ENCODE measurements around the gene ANKRD12.
"Not testable (repeated sequence)": the region's sequence is repeated elsewhere in the genome, so short reads cannot be mapped to it uniquely, and the experiment has no call there.

Gene ANKRD12

DNA sequence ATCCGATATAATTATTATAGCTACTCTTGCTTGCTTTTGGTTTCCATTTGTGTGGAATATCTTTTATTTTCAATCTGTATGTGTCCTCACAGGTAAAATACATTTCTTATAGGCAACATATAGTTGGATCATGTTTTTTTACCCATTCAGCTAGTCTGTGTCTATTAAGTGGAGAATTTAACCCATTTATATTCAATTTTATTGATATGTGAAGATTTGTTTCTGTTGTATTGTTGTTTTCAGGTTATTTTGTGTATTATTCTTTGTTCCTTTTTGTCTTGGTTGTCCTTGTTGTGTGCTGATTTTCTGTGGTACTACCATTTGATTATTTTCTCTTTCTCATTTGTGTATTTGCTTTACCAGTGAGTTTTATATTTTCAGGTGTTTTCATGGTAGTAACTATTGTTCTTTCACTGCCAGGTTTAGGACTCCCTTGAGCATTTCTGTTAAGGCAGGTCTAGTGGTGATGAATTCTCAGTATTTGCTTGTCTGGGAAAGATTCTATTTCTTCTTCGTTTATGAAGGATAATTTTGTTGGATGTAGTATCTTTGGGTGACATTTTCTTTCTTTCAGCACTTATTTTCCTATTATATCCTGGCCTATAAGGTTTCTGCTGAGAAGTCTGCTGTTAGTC lies 95.4 kb downstream of the ANKRD12 start:
- no peak for DNase-seq (ENCODE audit: low read depth in 1 of 2, low spot score in 1 of 2)

DNA sequence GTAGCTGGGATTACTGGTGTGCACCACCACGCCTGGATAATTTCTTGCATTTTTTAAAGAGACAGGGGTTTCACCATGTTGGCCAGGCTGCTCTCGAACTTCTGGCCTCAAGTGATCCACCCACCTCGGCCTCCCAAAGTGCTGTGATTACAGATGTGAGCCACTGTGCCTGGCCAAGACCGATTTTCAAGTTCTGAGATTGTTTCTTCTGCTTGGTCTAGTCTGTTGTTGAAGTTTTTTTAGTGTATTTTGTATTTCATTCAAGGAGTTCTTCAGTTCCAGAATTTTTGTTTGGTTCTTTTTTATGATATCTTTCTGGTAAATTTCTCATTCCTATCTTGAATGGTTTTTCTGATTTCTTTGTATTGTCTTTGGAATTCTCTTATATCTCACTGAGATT lies 96.4 kb downstream of the ANKRD12 start:
- DNase-seq (ENCODE audit: low read depth in 1 of 2, low spot score in 1 of 2) = no peak

DNA sequence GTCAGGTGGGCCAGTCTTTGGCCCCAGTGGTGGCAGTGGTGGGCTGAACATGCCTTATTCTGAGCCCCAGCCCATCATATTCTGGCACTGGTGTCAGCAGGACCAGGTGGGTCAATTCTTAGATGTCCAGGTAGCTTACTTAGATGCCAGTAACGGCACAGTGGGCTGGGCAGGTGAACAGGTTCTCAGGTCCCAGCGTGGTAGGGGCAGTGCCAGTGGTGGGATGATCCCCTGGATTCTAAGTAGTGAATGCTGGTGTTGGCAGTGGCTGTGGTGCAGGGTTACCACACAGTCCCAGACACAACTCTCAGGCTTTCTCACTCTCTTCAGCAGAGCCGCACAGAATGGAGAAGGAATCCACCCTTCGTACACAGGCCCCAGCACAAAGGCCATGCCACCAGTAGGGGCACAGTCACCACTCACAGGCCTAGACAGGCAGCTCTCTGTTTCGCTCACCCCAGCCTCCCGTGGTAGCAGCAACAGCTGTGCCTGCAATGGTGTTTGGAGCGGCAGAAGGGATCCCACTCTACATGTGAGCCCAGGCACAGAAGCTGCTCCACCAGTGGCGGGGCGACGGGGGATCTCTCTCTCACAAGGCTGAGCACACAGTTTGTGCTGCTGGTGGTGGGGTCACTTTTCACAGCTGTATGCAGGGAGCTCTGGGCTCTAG lies 97.3 kb downstream of the ANKRD12 start:
- DNase-seq (ENCODE audit: low read depth in 1 of 2, low spot score in 1 of 2) = no peak

DNA sequence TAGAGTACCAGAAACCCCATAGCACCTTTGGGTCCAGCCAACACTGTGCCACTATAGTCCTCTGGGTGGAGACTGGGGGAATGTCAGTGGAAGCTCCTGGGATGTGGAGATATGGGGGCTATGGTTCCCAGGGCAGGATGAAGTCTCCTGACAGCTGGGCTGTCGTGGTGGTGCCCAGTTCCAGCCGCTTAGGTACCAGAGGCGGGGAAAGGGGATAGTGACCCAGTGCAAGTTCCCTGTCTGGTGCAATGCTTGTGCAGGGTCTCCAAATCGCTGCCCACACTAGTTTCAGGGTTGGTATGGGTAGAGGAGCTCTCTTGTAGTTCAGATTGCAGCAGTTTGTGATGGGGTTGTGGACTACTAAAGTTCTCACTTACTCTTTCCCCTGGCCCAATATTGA lies 97.9 kb downstream of the ANKRD12 start:
- DNase-seq (ENCODE audit: low read depth in 1 of 2, low spot score in 1 of 2) = no peak

DNA sequence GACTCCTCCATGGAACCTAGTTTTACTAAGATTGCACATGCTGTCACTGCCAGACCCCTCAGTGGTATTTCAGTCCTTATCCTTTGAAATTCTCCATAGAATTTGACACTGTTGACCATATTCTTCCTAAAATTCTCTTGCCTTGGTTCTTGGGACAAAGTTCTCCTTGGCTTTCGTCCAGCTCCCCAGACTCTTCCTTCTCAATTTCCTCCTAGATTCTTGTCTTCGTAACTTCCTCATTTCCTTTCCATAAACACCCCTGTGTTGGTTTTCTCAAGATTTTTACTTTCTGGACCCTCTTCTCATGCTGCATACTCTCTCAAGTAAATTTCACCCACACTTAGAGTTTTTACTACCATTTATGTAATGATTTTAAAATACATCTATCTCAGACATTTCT lies 101.4 kb downstream of the ANKRD12 start:
- no peak for DNase-seq (ENCODE audit: low read depth in 1 of 2, low spot score in 1 of 2)

DNA sequence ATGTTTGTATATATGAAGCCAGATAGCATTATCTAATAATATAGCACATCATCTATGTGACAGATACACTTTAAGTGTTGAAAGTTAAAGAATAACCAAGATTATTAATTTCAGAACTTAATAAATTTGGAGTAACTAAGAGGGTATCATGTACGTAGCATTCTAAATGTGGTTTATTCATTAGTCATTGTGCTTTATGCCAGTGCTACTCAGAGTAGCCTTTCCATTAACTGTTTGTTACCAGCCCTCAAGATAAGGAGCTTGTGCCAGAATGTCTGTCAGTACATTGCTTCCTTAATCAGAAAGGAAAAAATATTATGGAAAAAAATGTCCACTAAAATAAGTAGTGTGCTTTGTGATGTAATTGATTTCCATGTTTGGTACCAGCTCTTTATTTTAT lies 103.1 kb downstream of the ANKRD12 start:
- DNase-seq (ENCODE audit: low read depth in 1 of 2, low spot score in 1 of 2) = no peak

DNA sequence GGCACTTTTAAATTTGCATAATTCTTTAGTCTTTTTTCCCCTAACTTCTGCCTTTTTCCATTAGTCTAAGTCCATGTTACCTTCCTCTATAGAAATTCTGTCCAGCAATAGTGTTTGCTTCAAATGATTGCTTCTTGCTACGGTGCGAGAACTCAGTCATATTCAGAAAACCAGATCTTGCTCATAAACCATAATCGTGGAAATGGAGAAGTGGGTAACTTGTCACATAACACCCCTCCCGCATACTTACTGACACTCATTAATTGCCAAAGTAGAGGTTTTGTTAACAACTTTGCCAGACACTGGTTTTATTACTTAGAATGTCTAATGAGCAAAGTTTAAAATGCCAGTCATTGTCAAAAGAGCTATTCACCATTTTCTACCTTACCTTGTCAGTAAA lies 103.7 kb downstream of the ANKRD12 start:
- no peak for DNase-seq (ENCODE audit: low read depth in 1 of 2, low spot score in 1 of 2)

DNA sequence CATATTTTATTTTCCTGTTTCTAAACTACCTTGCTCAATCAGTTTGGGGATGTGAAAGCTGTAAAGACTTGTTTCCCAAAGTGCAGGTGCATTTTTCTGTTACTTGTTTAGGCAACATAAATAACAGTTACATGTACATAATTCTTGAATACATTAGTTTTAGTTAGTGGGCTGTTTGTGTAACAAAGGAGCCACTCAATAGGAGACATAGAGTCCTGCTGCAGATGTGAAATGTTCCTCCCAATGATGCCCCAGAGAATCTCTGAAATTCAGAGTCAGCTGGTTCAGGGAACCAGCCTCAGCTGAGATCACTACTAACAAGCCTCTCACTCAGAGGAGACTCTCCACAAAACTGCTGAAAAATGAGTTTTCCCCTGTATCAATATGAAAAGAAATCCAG lies 106.4 kb downstream of the ANKRD12 start:
- no peak for DNase-seq (ENCODE audit: low read depth in 1 of 2, low spot score in 1 of 2)

DNA sequence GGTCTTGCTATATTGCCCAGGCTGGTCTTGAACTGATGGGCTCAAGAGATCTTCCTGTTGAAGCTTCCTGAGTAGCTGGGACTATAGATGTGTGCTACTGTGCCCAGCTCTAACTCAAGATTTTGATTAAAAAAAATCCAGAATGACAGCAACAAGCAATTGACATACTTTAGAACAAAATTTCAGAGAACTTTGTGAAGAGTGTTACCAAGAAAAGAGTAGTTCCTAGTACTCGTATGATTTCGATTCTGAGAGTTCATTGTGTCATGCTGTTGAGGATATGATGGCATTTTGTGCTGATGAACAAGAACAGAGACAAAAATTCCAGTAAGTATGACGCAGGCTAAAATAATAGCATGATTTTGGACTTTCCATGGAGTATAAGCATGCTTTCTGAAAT lies 107.8 kb downstream of the ANKRD12 start:
- no peak for DNase-seq (ENCODE audit: low read depth in 1 of 2, low spot score in 1 of 2)

DNA sequence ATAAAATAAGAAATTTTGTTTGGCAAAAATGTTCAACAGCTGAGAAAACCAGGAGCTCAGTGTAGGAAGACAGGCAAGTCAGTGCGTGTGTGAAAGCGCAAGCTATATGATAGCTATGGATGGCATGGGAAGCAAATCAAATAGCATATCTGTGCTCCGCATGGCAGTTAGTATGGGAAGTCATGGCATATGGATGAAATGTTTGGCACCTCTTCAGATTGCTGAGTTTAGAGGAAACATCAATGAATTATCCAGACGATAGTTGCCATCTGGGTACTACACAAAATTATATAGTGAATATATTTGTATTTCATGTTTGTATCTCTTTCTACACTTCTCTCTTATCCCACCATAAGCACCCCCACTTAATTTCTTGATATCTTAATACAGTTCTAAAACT lies 112.1 kb downstream of the ANKRD12 start:
- DNase-seq (ENCODE audit: low read depth in 1 of 2, low spot score in 1 of 2) = no peak

DNA sequence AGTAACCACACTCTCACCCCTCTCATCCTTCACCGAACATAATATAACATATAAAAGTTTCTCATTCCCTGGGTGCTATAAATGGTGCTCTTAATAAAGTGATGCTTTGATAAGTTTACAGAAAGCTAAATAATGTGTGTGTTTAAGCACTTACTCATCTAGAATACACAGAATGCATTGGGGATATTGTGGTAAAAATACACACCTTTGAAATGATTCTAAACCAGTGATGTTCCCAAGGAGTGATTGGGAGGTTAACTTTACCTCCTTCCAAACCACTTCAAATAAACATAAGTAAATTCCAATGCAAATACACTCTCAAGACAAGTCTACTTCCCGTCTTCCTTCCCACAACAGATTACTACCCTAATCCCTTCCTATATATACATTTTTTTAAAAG lies 112.7 kb downstream of the ANKRD12 start:
- no peak for DNase-seq (ENCODE audit: low read depth in 1 of 2, low spot score in 1 of 2)

DNA sequence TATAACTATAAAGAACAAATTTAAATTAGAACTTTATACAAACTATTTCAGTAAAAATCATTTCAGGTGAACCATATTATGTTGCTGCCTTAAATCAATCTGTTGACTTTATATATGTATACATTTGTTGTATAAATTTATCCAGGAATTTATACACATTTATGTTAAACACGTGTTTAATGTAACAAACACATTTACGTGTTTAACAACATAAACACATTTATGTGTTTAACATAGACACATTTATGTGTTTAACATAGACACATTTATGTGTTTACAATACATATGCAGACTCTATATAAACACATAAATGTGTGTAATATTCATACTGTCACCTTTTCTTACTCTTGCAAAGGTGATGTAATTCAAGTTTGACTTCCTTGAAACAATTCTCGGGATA lies 122.6 kb downstream of the ANKRD12 start:
- DNase-seq (ENCODE audit: low read depth in 1 of 2, low spot score in 1 of 2) = no peak

DNA sequence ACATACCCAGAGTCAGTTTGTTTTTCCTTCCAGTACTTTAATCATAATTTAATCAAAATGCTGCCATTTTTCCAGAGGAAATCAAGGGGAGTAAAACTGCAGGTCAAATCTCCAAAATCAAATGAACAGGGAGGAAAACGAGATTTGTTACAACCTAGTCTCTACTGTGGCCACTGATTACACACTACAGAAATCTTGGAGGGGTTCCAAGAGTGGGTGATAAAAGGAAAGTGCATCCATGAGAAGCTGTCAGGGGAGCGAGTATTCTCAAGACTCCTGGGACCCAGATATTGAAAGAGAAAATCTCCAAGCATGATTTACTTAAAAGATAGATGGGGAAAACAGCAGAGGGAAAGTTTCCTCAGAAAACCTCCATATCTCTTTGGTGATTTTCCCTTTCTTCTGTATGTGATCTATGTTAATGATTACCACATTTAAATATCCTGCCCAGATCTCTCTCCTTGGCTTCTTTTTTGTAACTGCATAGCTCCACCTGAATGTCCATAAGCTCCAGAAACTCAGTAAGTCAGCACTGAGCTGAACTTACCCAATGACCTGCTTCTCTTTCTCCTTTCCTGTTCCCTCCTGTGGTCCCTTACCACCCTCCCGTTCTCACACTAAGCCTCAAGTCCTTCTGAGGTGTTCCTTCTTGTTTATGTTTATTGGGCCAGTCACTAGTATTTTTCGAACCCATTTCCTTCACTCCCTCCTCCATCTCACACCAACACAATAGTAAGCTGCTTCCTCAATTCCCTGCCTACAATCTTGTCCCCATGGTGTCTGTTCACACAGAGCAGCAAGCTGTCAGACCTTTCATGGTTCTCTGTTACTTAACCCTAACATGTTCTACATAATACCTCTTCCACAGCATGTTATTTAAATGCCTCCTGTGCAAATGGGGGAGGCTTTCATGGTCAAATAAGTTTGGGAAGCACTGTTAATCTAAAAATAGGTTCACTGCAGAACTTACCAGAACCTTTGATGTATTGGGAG lies 124.1 kb downstream of the ANKRD12 start:
- DNase-seq (ENCODE audit: low read depth in 1 of 2, low spot score in 1 of 2) = no peak

DNA sequence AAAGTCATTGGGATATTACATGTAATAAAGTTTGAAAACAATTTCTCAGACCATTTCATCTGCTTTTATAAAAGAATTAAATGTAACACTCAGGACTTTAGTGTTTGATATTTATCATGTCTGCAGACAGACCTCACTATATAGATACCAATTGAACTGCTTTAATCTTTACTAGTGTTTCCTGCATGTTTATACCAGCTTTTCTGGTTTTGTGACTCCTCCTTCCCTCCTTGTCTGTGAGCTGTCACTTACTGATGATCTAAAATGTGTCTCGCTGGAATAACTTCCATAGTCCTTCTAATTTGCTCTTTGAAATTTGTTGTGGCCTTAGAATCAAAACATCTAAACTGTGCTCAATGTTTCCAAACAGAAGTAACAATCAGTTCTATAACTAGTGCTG lies 126.7 kb downstream of the ANKRD12 start:
- DNase-seq (ENCODE audit: low read depth in 1 of 2, low spot score in 1 of 2) = no peak

DNA sequence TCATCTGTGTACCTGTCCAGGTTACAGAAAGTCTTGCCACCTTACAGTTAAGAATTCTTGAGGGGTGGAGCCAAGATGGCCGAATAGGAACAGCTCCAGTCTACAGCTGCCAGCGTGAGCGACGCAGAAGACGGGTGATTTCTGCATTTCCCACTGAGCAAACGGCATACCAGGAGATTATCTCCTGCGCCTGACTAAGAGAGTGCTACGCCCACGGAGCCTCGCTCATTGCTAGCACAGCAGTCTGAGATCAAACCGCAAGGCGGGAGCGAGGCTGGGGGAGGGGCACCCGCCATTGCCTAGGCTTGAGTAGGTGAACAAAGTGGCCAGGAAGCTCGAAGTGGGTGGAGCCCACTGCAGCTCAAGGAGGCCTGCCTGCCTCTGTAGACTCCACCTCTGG lies 128.2 kb downstream of the ANKRD12 start:
- not testable (repeated sequence) for DNase-seq (ENCODE audit: low read depth in 1 of 2, low spot score in 1 of 2)

DNA sequence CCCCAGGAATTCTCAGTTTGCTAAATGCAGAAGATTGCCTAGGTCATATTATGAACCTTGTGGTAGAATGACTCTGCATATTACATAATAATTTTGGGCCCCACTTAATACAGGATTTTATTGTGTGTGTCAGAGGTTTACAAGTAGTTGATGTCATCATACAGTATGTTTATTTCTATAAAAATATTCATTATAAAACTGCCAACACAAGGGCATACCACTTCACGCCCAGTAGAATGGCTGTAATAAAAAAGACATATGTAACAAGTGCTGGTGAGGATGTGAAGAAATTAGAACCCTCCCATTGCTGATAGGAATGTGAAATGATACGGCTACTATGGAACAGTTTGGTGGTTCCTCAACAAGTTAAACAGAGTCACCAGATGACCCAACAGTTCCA lies 136.6 kb downstream of the ANKRD12 start:
- no peak for DNase-seq (ENCODE audit: low read depth in 1 of 2, low spot score in 1 of 2)

DNA sequence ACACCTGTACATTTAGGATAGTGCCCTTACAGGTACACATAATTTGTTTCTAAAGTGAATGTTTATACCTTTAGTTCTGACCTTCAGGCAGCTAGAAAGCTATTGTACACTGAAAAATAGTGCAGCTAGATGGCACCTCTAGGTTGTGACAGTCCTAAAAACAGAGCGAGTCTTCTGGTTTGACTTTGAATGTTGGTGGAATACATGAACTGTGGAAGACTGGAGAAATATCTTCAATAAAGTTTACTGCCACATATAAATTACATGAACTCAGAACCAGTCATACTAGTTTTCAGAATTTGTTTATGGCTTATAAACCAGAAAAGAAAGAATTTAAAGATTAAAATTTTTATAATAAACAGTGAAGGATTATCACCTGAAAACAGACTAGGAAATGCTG lies 139.3 kb downstream of the ANKRD12 start:
- DNase-seq (ENCODE audit: low read depth in 1 of 2, low spot score in 1 of 2) = no peak

DNA sequence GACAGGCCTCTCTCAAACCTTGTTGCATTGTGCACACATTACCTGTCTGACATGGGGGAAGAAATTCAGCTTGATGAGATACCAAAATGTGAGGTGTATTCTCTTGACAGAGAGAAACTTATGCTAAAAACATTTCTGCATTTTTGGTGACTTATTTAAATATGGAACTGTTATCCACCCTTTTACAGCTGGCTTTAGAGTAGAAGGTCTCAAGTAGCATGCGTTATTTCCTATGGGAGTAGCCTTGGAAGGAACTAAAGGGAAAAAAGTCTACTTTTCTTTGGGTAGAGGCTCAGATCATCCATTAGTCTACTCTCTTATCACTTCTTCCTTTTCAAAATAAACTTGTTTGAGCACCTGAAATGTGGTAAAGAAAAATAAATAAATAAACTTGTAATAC lies 141.4 kb downstream of the ANKRD12 start:
- no peak for DNase-seq (ENCODE audit: low read depth in 1 of 2, low spot score in 1 of 2)

DNA sequence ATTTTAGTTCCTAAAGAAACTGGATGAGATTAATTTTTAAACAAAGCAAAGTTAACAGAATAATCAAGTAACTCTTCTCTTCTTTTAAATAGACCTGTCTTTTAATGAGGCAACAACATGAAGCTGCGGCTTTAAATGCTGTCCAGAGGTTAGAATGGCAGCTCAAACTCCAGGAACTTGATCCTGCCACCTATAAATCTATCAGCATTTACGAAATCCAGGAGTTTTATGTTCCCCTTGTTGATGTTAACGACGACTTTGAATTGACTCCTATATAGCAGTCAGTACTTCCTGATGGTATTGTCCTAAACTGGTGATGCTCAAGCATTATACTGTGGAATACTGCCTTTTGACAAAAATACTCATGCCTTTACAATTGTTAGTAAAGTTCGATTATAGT lies 144.3 kb downstream of the ANKRD12 start:
- DNase-seq (ENCODE audit: low read depth in 1 of 2, low spot score in 1 of 2) = no peak

DNA sequence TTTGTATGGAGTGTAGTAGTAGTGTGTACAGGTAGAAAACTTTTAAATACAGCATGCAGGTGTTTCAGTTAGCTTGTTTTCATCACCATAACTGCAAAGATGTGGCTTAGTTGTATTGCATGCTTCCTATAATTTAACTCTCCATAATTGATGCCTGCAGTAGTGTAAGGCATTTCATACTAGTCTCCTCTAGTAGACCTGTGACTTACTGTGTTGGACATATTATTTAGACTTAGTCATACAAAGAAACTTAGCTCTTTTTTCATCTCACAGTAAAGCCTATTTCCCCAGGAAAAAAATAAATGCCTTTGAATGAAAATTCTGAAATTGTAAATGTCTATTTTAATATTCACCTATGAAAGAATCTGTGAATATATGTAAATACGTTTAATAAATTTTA lies 145.2 kb downstream of the ANKRD12 start:
- no peak for DNase-seq (ENCODE audit: low read depth in 1 of 2, low spot score in 1 of 2)

DNA sequence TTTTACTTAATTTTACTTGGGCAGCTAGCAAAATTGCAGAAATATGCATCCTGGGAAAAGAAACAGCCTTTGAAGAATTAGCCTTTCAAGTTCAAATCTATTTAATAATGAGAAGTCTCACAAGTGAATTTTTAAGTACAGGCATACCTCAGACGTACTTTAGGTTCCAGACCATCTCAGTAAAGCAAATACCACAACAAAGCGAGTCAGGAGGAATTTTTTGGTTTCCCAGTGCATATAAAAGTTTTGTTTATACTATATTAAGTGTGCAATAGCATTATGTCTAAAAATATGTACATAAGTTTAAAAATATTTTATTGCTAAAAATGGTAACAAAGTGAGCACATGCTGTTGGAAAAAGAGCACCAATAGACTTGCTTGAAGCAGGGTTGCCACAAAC lies 147.2 kb downstream of the ANKRD12 start:
- DNase-seq (ENCODE audit: low read depth in 1 of 2, low spot score in 1 of 2) = no peak

DNA sequence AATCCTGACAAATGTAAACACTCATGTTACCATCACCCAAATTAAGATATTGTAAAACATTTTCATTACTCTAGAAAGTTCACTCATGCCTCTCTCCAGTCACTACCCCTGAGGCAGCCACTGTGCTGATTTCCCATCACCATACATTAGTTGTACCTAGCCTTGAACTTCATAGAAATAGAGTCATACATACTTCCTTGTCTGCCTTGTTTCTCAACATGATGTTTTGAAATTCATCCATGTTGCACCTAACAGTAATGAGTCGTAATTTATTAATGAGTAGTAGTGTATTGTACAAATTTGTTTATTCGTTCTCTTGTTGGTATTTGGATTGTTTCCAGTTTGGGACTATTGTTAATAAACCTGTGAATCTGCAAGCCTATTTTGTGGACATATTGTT lies 149.0 kb downstream of the ANKRD12 start:
- DNase-seq (ENCODE audit: low read depth in 1 of 2, low spot score in 1 of 2) = no peak
